Smooth muscle cell of the brain vasculature (primary cell): Measurements from ENCODE around the gene BIRC7.

ENCODE experiments used
- DNase-seq: peaks from one replicate; pipeline ENCODE4 v3.0.0-alpha.2; 2012; ENCODE audit warnings: low read depth, low spot score

The BIRC7 gene

GRCh38 chr20:63225082-63225454, 10.6 kb upstream of the BIRC7 start:
- DNase-seq = no peak

GRCh38 chr20:63226042-63226943, 9.4 kb upstream of the BIRC7 start:
- DNase-seq = no peak

GRCh38 chr20:63227260-63227659, 8.4 kb upstream of the BIRC7 start:
- DNase-seq = no peak

- no peak for DNase-seq
These were observed 6.9 kb upstream of the BIRC7 start for GRCh38 chr20:63228806-63229205.

GRCh38 chr20:63230800-63231268, 4.9 kb upstream of the BIRC7 start:
- DNase-seq = no peak

- DNase-seq = peak; percentile 74
These were observed 3.3 kb upstream of the BIRC7 start for GRCh38 chr20:63232235-63233060.

GRCh38 chr20:63233061-63233344, 2.7 kb upstream of the BIRC7 start:
- no peak for DNase-seq

- no peak for DNase-seq
These were observed 1.8 kb upstream of the BIRC7 start for GRCh38 chr20:63233924-63234323.

- DNase-seq = no peak
These were observed 859 bp upstream of the BIRC7 start for GRCh38 chr20:63234693-63235398.

GRCh38 chr20:63236116-63236837, 572 bp downstream of the BIRC7 start:
- DNase-seq = no peak

- DNase-seq = no peak
These were observed 2.3 kb downstream of the BIRC7 start for GRCh38 chr20:63238031-63238430.

- DNase-seq = no peak
These were observed 2.9 kb downstream of the BIRC7 start for GRCh38 chr20:63238514-63239125.

GRCh38 chr20:63239431-63239830, 3.7 kb downstream of the BIRC7 start:
- DNase-seq = no peak

GRCh38 chr20:63240004-63240403, 4.3 kb downstream of the BIRC7 start:
- no peak for DNase-seq

- no peak for DNase-seq
These were observed 5.6 kb downstream of the BIRC7 start for GRCh38 chr20:63241272-63241671.

- DNase-seq = no peak
These were observed 7.0 kb downstream of the BIRC7 start for GRCh38 chr20:63242736-63243135.

GRCh38 chr20:63243604-63244247, 8.0 kb downstream of the BIRC7 start:
- DNase-seq = no peak

GRCh38 chr20:63244468-63244867, 8.8 kb downstream of the BIRC7 start:
- DNase-seq = no peak

- DNase-seq = no peak
These were observed 11.0 kb downstream of the BIRC7 start for GRCh38 chr20:63246490-63247288.
